ENCODE data around the gene CASTOR1. TPM values are rescaled to one million over a fixed set of nuclear protein-coding genes. Genes with fewer than 3 reads are reported as not detected.

CASTOR1 gene
- polyA plus RNA-seq, 12 donors = 2.5 to 25.7 (median 4.1) TPM; not detected in 1

DNA sequence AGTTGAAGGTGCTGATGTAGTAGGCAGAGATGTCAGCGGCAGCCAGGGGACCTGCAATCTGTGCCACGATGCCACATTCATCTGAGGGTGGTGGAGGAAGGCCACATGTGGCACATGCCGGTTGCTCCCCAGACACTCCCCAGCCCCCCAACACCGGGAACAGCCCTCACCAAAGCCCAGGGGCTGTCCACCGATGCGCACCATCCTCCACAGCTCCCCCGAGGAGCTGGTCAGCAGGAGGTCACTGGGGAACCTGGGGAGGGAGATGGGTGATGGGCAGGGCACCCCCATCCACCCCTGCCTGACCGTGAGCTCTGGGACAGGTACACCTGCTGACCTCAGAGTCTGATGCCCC lies 3.5 kb downstream of the CASTOR1 start:
- DNase-seq = no peak

DNA sequence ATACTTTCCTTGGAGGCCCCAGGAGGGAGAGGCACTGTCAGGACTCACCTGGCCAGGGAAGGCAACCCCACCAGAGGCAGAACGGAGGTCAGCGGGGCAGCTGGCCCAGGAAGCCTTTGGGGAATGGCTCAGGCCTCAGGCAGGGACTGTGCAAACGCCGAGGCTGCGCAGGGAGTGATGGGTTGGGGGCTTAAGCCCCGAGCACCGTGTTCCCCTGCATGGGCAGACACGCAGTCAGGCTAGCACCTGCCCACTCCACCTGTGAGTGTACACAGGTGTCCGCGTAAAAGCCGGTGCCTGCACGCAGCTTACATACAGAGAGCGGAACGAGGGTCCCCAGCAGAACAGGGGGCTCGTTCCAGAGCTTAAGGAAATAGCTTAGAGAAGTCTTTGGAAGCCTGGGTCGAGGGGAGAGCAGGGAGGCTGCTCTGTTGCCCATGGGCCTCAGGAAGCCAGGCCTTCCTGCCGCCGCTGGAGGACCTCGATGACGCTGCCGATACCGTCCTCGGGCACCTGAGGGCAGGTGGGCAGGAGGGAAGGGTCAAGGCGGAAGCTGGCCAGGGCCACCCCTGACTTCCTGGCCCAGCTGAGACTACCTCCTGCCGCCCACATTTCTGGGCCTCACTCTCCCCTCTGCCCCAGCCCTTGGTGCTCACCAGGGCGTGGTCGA lies 4.0 kb downstream of the CASTOR1 start:
- no peak for DNase-seq

DNA sequence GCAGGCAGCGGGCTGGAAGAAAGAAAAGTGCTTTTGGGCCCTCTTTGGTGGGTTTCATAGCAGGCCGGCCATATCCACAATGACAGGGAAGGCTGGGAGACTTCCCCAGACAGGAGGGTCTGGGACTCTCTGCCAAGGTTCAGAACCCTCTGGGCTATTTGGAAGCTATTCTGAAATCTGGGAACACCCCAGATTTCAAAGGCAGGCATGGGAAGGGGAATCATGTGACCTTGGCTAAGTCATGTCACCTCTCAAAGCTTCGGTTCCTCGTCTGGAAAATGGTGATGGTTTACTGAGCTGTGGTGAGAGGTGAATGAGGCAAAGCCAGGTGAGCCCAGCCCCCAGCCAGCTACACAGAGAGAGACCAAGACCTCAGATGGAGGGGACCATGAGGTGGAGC lies 4.6 kb downstream of the CASTOR1 start:
- DNase-seq = no peak

DNA sequence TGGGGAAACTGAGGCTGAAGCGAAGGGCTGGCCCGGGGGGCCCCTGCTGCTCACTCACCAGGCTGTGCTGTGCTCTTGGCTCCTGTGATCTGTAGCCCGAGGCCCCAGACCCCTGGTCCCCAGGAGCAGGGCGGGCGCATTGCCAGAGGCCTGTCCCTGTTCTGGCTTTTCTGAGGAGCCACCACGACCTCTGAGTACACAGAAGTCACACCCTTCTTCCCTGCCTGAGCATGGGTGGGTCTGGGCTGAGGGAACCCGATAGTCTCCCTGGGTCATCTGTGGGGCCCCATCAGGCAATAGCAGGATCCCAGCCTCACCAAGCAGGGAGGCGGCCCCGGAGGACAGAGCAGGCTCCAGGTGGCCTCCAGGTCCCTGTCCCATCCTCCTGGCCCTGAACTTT lies 5.1 kb downstream of the CASTOR1 start:
- DNase-seq = no peak

DNA sequence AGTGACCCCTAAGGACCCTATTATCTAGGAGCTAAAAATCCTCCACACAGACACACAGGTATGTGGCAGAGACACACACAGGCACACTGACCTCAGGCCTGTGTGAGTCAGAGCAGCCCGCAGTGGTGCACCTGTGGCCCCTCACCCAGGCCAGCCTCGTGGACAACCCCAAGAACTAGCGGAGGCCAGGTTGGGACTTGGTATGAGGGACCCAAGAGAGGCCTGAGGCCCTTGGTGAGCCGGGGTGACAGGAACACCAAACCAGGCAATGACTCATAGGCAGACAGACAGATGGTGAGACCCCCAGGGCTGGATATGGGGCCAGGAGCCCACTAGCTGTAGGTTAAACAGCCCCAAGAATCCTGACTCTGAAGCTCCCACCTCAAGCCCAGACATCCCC lies 6.0 kb downstream of the CASTOR1 start:
- DNase-seq = no peak

DNA sequence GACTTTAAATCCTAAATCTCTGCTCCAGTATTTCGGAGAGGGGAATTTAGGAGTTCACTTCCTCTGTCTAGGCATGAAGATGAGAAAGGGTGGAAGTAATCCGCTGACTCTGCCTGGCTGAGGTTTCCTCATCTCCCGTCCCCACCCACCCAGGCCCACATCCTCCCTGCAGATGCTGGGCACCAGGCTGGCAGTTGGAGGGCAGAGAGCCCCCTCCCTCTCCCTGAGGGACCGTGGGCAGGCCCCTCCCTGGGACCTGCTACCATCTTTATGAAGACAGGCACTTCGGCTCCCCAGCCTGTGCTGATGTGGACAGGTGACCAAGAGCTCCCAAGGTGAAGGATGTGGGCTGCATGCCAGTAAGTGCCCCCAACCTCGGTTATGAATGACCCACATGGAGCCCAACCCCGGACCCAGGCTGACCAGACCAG lies 6.7 kb downstream of the CASTOR1 start:
- DNase-seq = no peak

DNA sequence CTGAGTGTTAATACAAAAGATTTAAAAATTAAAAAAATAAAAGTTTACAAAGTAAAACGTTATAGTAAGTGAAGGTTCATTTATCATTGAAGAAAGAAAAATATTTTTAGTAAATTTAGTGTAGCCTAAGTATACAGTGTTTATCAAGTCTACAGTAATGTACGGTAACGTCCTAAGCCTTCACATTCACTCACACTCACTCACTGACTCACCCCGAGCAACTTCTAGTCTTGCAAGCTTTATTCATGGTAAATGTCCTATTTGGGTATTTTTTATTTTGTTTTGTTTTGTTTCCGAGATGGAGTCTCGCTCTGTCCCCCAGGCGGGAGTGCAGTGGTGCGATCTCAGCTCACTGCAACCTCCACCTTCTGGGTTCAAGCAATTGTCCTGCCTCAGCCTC lies 8.8 kb downstream of the CASTOR1 start:
- no peak for DNase-seq

DNA sequence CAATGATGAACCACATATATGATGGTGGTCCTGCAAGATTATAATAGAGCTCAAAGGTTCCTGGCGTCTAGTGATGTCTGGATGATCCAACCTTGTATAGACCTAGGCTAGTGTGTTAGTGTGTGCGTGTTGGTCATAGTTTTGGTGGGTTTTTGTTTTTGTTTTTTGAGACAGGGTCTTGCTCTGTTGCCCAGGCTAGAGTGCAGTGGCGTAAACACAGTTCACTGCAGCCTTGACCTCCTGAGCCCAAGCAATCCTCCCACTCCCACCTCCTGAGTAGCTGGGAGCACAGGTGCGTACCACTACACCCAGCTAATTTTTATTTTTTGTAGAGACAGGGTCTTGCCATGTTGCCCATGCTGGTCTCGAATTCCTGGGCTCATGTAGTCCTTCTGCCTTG lies 9.4 kb downstream of the CASTOR1 start:
- no peak for DNase-seq

DNA sequence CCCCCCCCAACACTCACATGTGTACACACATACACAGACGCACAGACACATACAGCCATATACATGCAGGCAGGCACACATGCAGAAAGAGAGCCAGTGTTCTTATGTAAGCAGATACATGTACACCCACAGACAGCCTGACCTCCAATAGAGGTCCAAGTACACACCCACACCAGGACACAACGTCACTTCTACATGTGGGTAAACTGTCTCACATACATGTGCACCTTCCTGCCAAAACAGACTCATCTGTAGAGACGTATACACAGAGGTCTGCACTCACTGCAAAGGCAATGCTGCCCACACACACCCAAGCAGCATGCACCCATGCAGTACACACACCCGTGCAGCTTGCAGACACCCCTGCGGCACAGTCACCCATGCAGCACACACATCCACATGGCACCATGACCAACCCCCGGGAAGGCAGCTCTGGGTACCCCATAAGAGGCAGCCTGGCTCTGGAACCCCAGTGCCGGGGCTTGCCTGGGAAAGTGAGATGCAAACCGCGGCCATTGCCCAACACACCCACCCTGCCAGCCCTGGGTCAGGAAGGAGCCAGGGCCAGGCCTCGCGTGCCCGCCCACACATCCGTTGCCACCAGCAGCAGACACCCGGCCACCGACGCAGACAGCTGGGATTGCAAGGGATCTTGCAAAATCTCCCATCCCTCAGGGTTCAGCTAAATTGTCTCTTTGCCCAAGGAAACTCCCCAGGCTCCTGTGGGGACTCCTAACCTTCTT lies 10.1 kb downstream of the CASTOR1 start:
- DNase-seq = no peak

DNA sequence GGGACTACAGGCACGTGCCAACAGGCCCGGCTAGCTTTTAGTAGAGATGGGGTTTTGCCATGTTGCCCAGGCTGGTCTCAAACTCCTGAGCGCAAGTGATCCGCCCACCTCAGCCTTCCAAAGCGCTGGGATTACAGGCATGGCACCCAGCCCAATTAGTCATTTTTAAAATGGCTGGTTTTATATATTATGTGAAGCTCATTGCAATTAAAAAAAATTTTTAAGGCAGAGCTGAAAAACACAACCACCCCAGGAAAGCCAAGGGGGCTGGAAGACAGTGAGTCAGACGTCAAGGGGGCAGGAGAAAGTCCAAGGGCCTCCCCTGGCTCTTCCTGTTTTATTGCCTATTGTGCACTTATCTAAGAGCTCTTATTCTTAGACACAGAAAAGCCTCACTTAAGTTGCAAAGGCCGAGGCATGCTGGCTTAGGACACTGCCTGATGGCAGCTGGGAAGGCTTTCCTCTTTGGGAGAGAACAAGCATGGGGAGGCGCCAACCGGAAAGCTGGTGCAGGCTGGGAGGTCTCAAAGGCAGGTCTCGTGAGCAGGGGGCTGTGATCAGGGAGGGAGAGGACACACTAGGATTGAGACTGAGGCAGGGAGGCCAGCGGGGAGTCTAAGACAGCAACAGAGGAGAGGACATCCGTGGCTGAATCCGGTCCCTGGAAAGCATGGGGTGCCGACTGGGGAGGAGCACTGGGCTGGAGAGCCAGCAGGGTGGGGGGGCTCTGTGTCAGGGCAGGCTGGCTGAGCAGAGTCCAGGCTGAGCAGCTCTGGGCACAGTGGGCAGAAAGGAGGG lies 11.6 kb downstream of the CASTOR1 start:
- DNase-seq = no peak

DNA sequence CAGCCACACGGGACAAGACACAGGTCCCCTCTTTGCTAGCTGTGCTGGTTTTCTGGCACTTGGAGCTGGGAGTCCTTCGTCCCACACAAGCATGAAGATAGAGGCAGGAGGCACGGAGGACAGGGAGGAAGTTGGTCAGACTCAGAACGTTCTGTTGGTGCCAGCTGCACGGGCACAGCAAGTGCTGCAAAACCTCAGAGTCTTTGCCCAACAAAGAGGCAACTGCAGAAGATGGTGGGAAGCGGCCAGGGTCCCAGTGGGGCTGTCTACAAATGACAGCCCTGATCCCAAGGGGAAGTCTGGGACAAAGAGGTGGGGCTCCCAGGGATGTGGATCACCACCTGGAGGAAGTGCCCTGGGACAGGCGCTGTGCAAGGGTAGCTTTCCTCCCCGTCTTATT lies 13.3 kb downstream of the CASTOR1 start:
- no peak for DNase-seq

DNA sequence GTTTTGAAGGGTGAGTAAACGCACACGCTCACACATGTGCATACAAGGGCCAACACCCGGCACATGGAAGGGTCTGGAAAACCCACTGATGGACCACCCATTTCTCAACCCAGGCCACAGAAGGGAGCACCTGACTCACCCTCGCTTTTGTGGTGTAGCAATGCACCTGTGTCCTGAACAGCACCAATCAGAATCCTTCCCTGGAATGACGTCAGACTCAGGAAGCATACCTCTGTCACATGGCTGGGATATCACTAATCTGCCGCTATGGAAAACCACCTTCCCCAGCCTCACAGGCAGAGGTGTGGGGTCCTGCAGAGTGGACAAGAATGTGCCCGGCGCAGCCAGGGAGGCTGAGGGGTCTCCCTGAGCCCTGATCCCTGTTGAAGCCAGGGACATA lies 13.7 kb downstream of the CASTOR1 start:
- no peak for DNase-seq

DNA sequence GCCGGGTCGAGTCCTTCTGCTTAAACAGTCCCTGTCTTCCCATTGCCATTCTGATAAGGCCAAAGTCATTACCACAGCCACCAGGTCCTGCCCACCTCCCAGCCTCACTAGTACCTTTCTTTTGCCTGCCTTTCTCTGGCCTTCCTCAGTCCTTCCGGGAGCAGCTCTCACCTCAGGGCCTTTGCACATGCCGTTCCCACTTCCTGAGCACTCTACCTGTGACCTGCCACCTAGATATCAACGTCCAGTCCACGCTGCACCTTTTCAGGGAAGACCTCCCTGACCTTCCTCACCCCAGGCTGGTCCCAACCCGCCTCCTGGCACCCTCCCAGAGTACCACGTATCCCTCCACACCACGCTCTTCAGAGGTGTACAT lies 14.9 kb downstream of the CASTOR1 start:
- no peak for DNase-seq

DNA sequence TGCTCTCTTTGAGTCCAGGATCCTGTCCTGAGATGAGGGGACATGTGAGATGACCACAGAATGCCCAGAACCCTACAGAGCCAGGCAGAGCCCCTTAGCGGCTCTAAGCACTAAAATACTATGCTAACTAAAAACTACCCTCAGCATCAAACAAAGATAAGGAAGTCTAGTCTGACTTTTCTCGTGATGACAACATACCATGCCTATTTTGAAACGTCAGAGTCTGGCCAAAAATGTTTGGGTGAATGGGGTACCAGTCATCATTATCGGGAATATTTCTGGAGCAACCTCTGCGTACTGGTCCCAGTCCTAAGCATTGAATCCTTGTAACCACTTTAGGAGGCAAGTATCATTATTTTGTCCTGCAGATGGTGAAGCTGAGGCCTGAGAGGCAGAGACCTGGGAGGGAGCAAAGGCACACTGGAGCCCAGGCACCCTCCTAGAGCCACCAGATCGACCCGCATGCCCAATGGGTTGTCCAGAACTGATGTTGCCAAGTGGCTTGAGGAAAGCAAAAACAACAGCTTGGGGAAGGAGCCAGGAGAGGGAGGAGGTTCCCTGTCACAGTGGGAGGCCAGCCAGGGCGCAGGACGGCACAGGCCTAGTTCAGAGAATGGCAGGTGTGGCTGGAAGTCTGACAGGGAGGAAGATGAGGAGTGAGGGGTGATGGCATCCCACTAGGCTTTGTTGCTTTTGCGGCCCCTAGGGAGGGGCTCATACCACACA lies 15.4 kb downstream of the CASTOR1 start:
- DNase-seq = no peak

DNA sequence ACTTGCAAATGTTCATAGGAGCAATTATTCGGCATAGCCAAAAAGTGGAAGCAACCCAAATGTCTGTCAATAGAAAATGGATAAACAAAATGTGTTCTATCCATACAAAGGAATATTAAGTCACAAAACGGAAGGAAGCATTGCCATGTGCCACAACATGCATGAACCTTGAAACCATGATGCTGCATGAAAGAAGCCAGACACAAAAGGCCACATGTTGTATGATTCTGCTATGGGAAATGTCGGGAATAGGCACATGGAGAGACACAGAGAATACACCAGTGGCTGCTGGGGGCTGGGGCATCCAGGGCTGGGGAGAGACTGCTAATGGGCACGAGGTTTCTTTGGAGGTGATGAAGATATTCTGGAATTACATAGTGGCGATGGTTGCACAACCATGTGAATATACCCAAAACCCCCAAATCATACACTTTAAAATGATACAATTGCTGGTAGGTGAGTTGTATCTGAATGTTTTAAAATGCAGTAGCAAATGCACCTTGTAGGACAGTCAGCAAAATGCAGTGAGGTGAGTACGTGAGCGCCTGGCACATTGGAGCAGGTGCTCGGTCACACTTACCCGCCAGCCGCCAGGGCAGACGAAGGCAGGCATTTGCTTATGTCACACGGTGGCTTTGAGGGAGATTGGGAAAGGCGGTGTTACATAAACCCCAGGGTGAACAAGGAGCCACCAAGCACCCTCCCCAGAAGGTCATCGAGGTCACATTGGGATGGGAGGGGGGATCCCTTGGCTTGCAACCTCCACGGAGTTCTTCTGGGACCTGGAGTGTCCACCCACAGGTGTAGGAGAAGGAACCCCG lies 16.3 kb downstream of the CASTOR1 start:
- no peak for DNase-seq

DNA sequence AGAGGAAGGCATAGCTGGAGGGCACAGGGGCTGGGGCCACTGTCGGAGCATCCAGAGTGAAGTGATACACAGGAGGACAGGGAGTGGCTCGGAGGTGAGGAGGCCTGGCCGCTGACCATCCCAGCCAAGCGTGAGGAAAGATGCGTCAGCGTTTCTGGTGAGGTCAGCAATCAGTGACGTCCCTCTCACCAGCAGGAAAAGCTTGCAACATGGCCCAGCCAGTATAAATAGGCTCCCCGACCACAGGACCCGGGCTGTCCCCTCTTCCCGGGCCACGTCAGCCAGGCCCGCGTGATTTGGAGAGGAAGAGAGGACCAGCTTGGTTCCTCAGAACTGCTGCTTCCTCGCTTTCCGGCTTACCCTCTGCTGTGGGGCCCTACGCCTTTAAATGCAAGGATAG lies 18.5 kb downstream of the CASTOR1 start:
- DNase-seq = no peak

DNA sequence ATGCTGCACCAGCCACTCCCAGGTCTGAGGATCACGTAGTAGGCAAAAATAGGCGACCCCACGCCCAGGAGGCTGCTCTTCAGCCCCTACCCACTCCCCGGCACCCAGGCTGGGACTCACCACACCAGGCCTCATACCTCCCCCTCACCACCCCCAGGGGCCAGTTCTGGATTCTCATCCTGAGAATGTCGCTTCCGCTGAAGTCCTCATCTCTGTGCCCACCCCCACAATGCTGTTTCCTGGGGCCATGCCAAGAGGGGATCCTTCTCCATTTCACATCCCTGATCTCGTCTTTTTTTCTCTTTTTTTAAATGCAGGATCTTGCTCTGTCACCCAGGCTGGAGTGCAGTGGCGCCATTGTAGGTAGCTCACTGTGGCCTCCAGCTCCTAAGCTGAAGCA lies 21.0 kb downstream of the CASTOR1 start:
- no peak for DNase-seq

DNA sequence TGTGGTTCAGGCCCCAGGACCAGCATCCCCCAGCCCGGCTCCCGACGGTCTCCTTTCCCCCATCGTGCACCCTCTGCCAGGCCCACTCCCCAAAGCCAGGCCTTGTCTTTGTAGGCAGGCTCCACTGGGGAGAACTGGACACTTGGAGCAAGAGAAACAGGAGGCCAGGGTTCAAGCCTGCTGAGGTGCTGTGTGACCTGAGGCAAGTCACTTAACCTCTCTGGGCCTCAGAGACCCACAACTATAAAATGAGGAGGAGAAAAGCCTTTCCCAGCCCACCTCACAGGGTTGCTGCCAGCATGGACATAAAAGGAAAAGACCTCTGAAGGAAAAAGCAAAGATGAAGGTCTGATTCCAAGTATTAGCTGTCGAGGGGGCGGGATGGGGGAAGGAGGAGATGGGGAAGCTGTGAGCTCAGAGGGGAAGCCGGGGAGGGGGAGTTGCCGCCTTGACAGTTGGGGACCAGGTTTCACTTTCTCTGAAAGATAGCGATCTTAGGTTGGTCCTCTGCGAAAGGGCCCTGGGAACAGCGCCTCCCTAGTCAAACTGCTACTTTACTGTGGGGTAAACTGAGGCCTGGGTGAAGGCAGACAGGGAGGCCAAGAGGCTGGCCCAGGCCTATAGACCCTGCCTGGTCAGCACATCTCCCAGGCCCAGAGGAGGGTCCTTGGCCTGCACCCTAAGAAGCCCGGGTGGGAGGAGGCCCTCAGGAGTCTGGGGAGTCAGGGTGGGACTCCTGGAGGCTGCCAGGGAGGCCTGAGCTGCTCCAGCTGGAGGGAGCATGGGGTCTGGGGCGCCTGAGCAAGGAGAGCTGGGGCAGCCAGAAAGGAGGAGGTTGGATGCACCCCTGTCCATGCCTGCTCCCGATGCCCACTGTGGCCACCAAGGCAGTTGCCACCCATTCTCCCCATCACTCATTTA lies 21.7 kb downstream of the CASTOR1 start:
- no peak for DNase-seq

DNA sequence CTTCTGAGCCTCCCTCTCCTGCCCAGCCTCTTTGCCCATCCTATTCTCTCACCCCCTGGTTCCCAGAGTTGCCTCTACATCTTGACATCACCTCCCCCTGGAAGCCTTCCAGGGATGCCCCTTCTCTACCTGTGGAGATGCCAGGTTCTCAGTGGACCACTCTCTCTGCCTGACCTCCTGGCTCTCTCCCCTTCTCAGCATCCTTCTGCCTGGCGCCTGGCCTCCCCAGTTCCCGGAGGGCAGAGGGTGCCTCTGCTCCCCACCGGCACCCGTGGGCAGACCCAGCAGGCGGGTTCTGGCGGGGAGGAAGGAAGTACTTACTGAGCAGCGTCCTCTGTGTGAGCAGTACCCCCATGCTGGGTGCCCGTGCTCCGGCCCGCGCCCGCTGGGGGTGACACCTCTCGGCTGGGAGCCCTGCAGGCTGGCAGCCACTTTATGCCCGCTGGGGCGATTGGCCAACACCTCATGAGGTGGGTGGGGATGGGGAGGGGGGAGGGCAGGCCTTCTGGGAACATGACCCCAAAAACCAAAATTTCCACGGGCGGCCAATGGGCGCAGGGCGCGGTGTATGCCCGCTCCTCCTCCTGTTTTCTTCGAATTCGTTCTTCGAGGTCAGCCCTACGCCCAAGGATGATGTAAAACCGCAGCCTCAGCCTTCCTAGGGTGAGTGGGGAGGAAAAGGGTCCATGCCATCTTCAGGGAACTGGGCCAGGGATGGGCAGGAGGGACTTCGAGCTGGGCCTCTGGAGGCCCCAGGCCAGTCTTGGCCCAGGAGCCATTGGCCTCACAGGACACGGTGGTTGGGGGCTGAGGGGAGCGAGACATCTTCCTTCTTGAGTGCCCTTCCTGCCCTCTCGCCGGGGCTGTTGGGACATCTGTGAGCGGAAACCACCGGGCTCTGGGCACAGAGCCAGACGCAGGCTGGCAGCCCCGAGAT lies 22.6 kb downstream of the CASTOR1 start, which contains the start of gene OSM:
Gene OSM (minus strand): TSS at position 407 of the 937 bp plus-strand sequence. CDS start 52 bp downstream, at position 355.
- no peak for DNase-seq
